A549 (cell line): ENCODE data around the gene ERLIN1.

Experiments
- BHLHE40 ChIP-seq: IDR thresholded peaks from 2 replicates; pipeline ENCODE4 v1.6.1; 2012; ENCODE audit warnings: low read depth, low read length, inconsistent platforms
- CBX8 ChIP-seq: fragments of 200-600 bp; sonication (generic); IDR thresholded peaks from 2 replicates; pipeline ENCODE4 v1.6.1; 2016
- EP300 ChIP-seq, 2 experiments: fragments of >200 bp; sonication (Bioruptor Twin); formaldehyde crosslinking; IDR thresholded peaks; 2 replicates in 1 of 2; 3 replicates in 1 of 2; pipeline ENCODE4 v1.6.1; 2016 to 2017
- FOSL2 ChIP-seq, 2 experiments: fragments of 450-650 bp in 1 of 2; fragments of >200 bp in 1 of 2; sonication (Bioruptor Twin) in 1 of 2; formaldehyde crosslinking; IDR thresholded peaks; 2 replicates each; pipeline versions ENCODE4 v1.5.0 to v1.6.1; 2016 to 2020; ENCODE audit warnings: mild to moderate bottlenecking in 1 of 2, moderate library complexity in 1 of 2
- MAZ ChIP-seq: fragments of 150-350 bp; IDR thresholded peaks from 2 replicates; pipeline ENCODE4 v1.6.1; 2014; ENCODE audit warnings: antibody characterized with exemption, low read depth, low read length, borderline replicate concordance
- MYC ChIP-seq: IDR thresholded peaks from 2 replicates; pipeline ENCODE4 v1.6.1; 2012; ENCODE audit warnings: mild to moderate bottlenecking, inconsistent platforms, low read length, improper control_type of control experiment, borderline replicate concordance
- POLR2A ChIP-seq: IDR thresholded peaks from 2 replicates; pipeline ENCODE4 v1.6.1; 2012; ENCODE audit warnings: mild to moderate bottlenecking, low read length
- RCOR1 ChIP-seq: fragments of 150-350 bp; IDR thresholded peaks from 2 replicates; pipeline ENCODE4 v1.6.1; 2014; ENCODE audit warnings: antibody characterized with exemption, low read length, low read depth
- RFX5 ChIP-seq: fragments of 450-650 bp; IDR thresholded peaks from 2 replicates; pipeline ENCODE4 v1.7.1; 2014; ENCODE audit warnings: antibody characterized with exemption, mild to moderate bottlenecking, moderate library complexity
- ZFP36 ChIP-seq: fragments of 450-650 bp; IDR thresholded peaks from 2 replicates; pipeline ENCODE4 v1.6.1; 2014; ENCODE audit warnings: borderline replicate concordance; ENCODE audit not compliant: partially characterized antibody
- TF ChIP-seq, protein P1 (sequence below): fragments of 450-650 bp; IDR thresholded peaks from 2 replicates; pipeline ENCODE4 v1.6.1; 2014; ENCODE audit warnings: antibody characterized with exemption
- TF ChIP-seq, protein P2 (sequence below): fragments of >200 bp; sonication (Bioruptor Twin); formaldehyde crosslinking; IDR thresholded peaks from 3 replicates; pipeline ENCODE4 v1.5.1; 2016
- TF ChIP-seq, protein P3 (sequence below): IDR thresholded peaks from 2 replicates; pipeline ENCODE4 v1.6.1; 2012; ENCODE audit warnings: low read depth, borderline replicate concordance

DNA sequence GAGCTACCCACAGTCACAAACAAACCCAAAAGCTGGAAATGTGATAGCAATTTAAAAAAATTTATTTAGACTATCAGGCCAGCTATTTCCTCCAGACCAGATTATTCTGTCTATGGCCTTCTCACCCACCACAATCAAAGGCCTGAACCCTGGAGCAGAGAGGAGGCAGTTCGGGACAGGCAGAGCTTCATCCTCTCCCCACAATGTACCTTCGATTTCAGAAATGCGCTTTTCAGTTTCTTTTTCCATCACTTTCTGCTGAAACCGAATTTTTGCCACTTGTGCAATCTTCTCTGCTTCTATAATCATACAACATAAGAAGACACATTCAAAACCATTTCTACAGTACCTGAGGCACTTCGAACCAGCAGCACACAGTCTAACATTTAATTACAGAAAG, 29.9 kb downstream of the ERLIN1 start:
- TF ChIP-seq POLR2A (no peak), CBX8 (no peak), EP300 (IDR thresholded peaks at IDR 0.05) (no peak), FOSL2 (IDR thresholded peaks at IDR 0.05) (no peak), FOSL2 (CRISPR knock-in tag; IDR thresholded peaks at IDR 0.05) (no peak), RCOR1 (no peak), MYC (no peak), RFX5 (no peak), BHLHE40 (no peak), ZFP36 (no peak), MAZ (no peak)
- TF ChIP-seq, protein P1, sequence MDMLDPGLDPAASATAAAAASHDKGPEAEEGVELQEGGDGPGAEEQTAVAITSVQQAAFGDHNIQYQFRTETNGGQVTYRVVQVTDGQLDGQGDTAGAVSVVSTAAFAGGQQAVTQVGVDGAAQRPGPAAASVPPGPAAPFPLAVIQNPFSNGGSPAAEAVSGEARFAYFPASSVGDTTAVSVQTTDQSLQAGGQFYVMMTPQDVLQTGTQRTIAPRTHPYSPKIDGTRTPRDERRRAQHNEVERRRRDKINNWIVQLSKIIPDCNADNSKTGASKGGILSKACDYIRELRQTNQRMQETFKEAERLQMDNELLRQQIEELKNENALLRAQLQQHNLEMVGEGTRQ, result no peak
- TF ChIP-seq, protein P2, sequence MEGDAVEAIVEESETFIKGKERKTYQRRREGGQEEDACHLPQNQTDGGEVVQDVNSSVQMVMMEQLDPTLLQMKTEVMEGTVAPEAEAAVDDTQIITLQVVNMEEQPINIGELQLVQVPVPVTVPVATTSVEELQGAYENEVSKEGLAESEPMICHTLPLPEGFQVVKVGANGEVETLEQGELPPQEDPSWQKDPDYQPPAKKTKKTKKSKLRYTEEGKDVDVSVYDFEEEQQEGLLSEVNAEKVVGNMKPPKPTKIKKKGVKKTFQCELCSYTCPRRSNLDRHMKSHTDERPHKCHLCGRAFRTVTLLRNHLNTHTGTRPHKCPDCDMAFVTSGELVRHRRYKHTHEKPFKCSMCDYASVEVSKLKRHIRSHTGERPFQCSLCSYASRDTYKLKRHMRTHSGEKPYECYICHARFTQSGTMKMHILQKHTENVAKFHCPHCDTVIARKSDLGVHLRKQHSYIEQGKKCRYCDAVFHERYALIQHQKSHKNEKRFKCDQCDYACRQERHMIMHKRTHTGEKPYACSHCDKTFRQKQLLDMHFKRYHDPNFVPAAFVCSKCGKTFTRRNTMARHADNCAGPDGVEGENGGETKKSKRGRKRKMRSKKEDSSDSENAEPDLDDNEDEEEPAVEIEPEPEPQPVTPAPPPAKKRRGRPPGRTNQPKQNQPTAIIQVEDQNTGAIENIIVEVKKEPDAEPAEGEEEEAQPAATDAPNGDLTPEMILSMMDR, result no peak
- TF ChIP-seq, protein P3, sequence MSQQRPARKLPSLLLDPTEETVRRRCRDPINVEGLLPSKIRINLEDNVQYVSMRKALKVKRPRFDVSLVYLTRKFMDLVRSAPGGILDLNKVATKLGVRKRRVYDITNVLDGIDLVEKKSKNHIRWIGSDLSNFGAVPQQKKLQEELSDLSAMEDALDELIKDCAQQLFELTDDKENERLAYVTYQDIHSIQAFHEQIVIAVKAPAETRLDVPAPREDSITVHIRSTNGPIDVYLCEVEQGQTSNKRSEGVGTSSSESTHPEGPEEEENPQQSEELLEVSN, result no peak
